Measurements from ENCODE around the gene CNN3. TPM values are rescaled to one million over a fixed set of nuclear protein-coding genes. Genes with fewer than 3 reads are reported as not detected.

The CNN3 gene
- polyA plus RNA-seq, 2 of the 4 experiments (the other 2 are of a cell fraction), result 61.6 to 83.4 TPM

- no peak for TF ChIP-seq HMGXB4 (CRISPR knock-in tag; IDR thresholded peaks at IDR 0.05; ENCODE audit: borderline replicate concordance)
- no peak for TF ChIP-seq EHF (CRISPR knock-in tag; IDR thresholded peaks at IDR 0.05)
- no peak for TF ChIP-seq HOXA7 (CRISPR knock-in tag; IDR thresholded peaks at IDR 0.05)
- no peak for TF ChIP-seq CHD2 (IDR thresholded peaks at IDR 0.05; ENCODE audit: low read length, partially characterized antibody)
Observed at GRCh38 chr1:94962409-94963265, 35.7 kb upstream of the CNN3 start (continued).

DNA sequence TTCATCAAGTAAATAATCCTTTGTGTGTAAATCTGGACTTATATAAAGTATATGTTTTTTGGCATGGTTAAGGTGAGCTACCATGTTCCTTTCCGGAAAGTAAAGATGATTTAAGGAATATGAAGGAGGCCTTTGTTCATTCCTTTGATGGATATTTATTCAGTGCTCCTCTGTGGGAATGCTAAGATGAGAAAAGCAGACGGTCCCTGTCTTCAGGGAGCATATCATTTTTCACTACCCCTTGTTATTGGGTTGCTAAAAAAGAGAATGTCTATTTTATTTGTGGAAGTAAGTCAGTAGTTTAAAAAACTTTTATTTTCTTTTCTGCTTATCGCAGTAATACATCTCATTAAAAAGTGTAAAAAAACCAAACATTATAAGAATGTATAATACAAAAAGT lies 35.1 kb upstream of the CNN3 start:
- ATAC-seq, result no peak
- peak overlapping the region; percentile 74 for H3K4me2 ChIP-seq
- H3K27ac ChIP-seq, result peak overlapping the region in 1 of 2 experiments; percentile 61; a peak in 2 of 6 replicates
- no peaks in the 10 kb centered on the region for H3K9me3 ChIP-seq
- no peak overlapping the region for H3K4me3 ChIP-seq
- ChIA-PET CTCF (interaction anchor here (0.9 kb wide), 1 partner anchor 108 kb away, joined by 3 read pairs; no protein-coding TSS in a partner anchor), POLR2A (no interaction called here)
- 90% methylated on average over 3 of the region's 3 CpGs for WGBS (ENCODE audit: missing lambda C conversion rate)
- peaks cover 10% of the 10 kb centered on the region; the same call in 1 of the 3 replicates for H3K4me1 ChIP-seq
- no peak for FAIRE-seq
- TF ChIP-seq, protein P1, sequence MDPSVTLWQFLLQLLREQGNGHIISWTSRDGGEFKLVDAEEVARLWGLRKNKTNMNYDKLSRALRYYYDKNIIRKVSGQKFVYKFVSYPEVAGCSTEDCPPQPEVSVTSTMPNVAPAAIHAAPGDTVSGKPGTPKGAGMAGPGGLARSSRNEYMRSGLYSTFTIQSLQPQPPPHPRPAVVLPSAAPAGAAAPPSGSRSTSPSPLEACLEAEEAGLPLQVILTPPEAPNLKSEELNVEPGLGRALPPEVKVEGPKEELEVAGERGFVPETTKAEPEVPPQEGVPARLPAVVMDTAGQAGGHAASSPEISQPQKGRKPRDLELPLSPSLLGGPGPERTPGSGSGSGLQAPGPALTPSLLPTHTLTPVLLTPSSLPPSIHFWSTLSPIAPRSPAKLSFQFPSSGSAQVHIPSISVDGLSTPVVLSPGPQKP (IDR thresholded peaks at IDR 0.05; ENCODE audit: low read depth, low read length), result no peak
- TF ChIP-seq EP300 (IDR thresholded peaks at IDR 0.05), result no peak
- no peak for TF ChIP-seq RARB (CRISPR knock-in tag; IDR thresholded peaks at IDR 0.05)
- TF ChIP-seq RFX5 (IDR thresholded peaks at IDR 0.05), result no peak
- no peak for TF ChIP-seq EHF (CRISPR knock-in tag; IDR thresholded peaks at IDR 0.05)
- no peak for TF ChIP-seq BHLHE40 (IDR thresholded peaks at IDR 0.05; ENCODE audit: low read depth, low read length)
- no peak for TF ChIP-seq RAD21 (conservative IDR thresholded peaks at IDR 0.05 in 1 of 2, IDR thresholded peaks at IDR 0.05 in 1 of 2)
- TF ChIP-seq POLR2A (IDR thresholded peaks at IDR 0.05; ENCODE audit: low read length), result no peak
- TF ChIP-seq EHMT2 (IDR thresholded peaks at IDR 0.05; ENCODE audit: low read depth), result no peak
- TF ChIP-seq CHD4 (IDR thresholded peaks at IDR 0.05; ENCODE audit: borderline replicate concordance), result no peak
- no peak for TF ChIP-seq MYC (IDR thresholded peaks at IDR 0.05; ENCODE audit: borderline replicate concordance, low read length)
- no peak for TF ChIP-seq GATA3 (IDR thresholded peaks at IDR 0.05; ENCODE audit: borderline replicate concordance)
- no peak for DNase-seq (ENCODE audit: low read depth in 1 of 2, low spot score in 1 of 2)

GRCh38 chr1:94961582-94961981 lies 34.7 kb upstream of the CNN3 start:
- H3K4me3 ChIP-seq, result no peak overlapping the region
- DNase-seq (ENCODE audit: low read depth in 1 of 2, low spot score in 1 of 2) (no peak), ATAC-seq (no peak), FAIRE-seq (no peak)
- H3K4me1 ChIP-seq, result peaks cover 10% of the 10 kb centered on the region; the same call in 1 of the 3 replicates
- no peak for TF ChIP-seq POLR2A (IDR thresholded peaks at IDR 0.05; ENCODE audit: low read length)
- no peak for TF ChIP-seq NPAS2 (CRISPR knock-in tag; IDR thresholded peaks at IDR 0.05; ENCODE audit: borderline replicate concordance)
- no peak for TF ChIP-seq KDM5A (IDR thresholded peaks at IDR 0.05)
- TF ChIP-seq TP53 (CRISPR knock-in tag; IDR thresholded peaks at IDR 0.05), result no peak
- no peak for TF ChIP-seq EHMT2 (IDR thresholded peaks at IDR 0.05; ENCODE audit: low read depth)
- no peak for TF ChIP-seq NR3C1 (IDR thresholded peaks at IDR 0.05)
- TF ChIP-seq, protein P2, sequence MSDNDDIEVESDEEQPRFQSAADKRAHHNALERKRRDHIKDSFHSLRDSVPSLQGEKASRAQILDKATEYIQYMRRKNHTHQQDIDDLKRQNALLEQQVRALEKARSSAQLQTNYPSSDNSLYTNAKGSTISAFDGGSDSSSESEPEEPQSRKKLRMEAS (IDR thresholded peaks at IDR 0.05), result no peak
- TF ChIP-seq BHLHE40 (IDR thresholded peaks at IDR 0.05; ENCODE audit: low read depth, low read length), result no peak
- TF ChIP-seq JUN (IDR thresholded peaks at IDR 0.05), result no peak
- TF ChIP-seq HOXA7 (CRISPR knock-in tag; IDR thresholded peaks at IDR 0.05), result no peak
- no peak for TF ChIP-seq ATOH8 (CRISPR knock-in tag; IDR thresholded peaks at IDR 0.05; ENCODE audit: low read depth)
- no peak overlapping the region for H3K27ac ChIP-seq
- H3K4me2 ChIP-seq, result no peak overlapping the region
- no peaks in the 10 kb centered on the region for H3K9me3 ChIP-seq
- 75% methylated on average over 7 of the region's 7 CpGs for WGBS (ENCODE audit: missing lambda C conversion rate)
- ChIA-PET CTCF (interaction anchor here (0.9 kb wide), 1 partner anchor 107 kb away, joined by 3 read pairs; no protein-coding TSS in a partner anchor), POLR2A (no interaction called here)

All from A549 (cell line).